SW 1271 (cell line): ENCODE results near the gene APEX1.
A peak's percentile ranks its signal among the peaks of the same experiment; 100 is the strongest.
"Not testable (repeated sequence)": the region's sequence is repeated elsewhere in the genome, so short reads cannot be mapped to it uniquely, and the experiment has no call there.

Experiments
- DNase-seq, 2 experiments: peaks; one replicate each; lab custom pipeline; 2025; lab: John Stamatoyannopoulos, UW

The APEX1 gene

GRCh38 chr14:20435582-20436362 lies 19.3 kb upstream of the APEX1 start, which contains the start of gene KLHL33:
Gene KLHL33 (minus strand): TSS chr14:20436166. CDS start chr14:20435811, 355 bp downstream.
- DNase-seq: no peak

DNA sequence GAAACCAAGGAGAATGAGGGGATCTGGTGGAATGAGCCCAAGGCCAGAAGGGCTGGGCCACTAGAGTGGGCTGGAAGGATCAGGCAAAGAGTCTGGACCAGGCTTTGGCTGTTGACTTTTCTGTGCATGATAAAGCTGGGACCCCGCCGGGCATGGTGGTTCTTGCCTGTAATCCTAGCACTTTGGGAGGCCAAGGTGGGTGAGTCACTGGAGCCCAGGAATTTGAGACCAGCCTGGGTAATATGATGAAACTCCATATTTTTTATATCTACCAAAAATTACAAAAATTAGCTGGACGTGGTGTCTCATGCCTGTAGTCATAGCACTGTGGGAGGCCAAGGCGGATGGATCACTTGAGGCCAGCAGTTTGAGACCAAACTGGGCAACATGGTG lies 18.7 kb upstream of the APEX1 start:
- DNase-seq: no peak

DNA sequence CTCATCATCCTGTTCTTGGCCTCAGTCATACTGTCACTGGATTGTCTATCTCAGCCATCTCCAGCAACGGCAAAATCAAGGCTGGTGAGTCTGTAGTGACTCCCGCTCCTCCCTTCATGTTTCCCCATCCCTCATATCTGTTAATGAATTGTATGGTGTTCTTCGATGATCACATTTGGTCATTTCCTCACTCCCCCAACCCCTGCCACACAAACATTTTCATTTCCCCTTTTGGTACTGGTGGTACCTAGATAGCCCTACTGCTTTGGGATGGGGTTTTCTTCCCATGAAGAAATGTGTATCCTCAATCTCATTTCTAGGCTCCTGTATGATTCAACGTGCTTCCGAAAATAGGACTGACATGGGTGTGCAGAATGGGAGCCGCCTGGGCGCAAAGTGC lies 16.4 kb upstream of the APEX1 start:
- no peak for DNase-seq

DNA sequence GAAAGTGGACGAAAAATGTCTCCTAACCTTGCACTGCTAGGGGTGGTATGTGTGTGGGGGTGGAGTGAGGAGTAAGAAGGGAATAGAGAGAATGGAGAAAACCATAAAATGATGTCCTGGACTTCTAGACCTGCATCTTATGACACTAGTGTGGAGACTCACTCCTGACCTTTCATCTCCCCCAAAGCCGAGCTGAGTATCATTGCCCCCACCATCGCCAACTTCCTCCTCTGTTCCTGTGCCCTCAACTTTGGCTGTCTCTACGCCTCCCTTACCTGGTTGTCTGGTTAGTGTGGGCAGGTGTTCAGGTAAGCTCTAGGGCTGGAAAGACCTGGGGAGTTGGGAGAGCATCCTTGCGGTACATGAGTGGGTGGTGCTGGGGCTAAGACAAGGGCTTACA lies 14.6 kb upstream of the APEX1 start:
- no peak for DNase-seq

- no peak for DNase-seq
These were observed 14.1 kb upstream of the APEX1 start for GRCh38 chr14:20440882-20441281.

DNA sequence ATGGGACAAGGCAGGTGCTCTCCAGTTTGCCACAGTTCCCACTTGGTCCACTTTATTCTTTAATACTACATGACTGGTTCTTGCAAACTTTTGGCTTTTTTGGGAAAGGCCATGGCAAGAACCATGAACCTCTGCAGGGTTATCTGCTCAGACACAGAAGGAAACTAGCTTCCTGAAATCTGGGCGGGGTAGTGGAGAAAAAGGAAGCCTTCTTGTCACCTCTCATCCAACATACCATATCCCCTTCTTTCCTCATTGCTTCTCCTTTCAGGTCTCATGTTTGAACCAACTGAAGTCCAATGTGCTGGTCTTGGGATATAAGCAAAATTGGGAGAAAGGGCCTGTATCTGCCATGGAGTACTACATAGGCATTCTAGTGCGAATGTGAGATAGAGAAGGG lies 13.6 kb upstream of the APEX1 start:
- DNase-seq: no peak

DNA sequence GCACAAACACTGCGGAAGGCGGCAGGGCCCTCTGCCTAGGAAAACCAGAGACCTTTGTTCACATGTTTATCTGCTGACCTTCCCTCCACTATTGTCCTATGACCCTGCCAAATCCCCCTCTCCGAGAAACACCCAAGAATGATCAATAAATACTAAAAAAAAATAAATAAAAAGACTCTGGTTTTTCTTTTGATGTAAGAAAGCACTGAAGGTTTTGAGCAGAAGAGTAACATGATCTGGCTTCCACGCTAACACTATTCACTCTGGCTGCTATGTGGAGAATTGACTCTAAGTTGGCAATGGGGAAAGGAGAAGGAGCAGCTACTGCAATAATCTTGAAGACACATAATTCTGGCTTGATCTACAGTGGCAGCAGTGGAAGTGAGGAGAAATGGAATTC lies 11.4 kb upstream of the APEX1 start:
- DNase-seq: not testable (repeated sequence)

GRCh38 chr14:20446889-20447288 lies 8.1 kb upstream of the APEX1 start:
- no peak for DNase-seq

DNA sequence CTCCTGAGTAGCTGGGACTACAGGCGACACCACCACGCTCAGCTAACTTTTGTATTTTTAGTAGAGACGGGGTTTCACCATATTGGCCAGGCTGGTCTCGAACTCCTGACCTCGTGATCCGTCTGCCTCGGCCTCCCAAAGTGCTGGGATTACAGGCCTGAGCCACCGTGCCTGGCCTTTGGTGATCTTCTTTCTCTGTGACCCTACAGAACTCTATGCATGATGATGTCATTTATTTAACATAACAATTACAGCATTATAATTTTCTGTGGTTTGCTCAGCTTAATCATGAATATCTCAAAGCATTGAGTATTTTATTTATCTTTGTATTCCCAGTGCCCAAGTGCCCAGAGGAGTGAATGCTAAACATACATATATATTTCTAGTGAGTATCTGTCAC lies 2.2 kb upstream of the APEX1 start:
- DNase-seq: not testable (repeated sequence)

- peak; percentile 76 to 94 for DNase-seq
These were observed 602 bp downstream of the APEX1 start for GRCh38 chr14:20455355-20456300.

DNA sequence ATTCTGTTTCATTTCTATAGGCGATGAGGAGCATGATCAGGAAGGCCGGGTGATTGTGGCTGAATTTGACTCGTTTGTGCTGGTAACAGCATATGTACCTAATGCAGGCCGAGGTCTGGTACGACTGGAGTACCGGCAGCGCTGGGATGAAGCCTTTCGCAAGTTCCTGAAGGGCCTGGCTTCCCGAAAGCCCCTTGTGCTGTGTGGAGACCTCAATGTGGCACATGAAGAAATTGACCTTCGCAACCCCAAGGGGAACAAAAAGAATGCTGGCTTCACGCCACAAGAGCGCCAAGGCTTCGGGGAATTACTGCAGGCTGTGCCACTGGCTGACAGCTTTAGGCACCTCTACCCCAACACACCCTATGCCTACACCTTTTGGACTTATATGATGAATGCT lies 1.9 kb downstream of the APEX1 start:
- DNase-seq: no peak

GRCh38 chr14:20458031-20458789 lies 3.2 kb downstream of the APEX1 start:
- DNase-seq: no peak

- no peak for DNase-seq
These were observed 5.6 kb downstream of the APEX1 start for GRCh38 chr14:20460458-20461224.

GRCh38 chr14:20461225-20462141 lies 6.5 kb downstream of the APEX1 start, which contains the start of gene PIP4P1:
Gene PIP4P1 (minus strand): TSS chr14:20461434. CDS start chr14:20461325, 109 bp downstream.
- DNase-seq: peak; percentile 99 to 100

DNA sequence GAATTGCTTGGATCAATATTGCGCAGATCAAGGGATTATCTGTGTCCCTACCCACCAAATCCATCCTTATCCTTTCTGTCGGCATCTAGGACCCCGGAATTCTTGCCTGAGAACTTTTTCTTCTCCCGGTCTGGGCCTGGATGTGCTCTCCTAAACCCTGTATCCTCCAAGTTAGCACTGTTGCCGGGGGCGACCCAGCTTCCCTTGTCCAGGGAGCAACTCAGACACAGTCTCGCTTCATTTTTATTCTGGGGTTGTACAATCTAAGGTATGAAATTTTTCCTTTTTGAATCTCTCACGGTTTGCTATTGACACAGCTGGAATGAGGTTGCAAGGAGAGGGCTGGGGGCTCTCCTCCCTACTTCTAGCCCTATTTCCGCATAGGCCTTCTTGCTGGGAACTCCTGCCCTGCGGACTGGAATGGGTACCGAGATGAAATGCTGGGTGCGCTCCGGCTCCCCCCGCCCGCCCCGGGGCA lies 13.8 kb downstream of the APEX1 start:
- DNase-seq: no peak

DNA sequence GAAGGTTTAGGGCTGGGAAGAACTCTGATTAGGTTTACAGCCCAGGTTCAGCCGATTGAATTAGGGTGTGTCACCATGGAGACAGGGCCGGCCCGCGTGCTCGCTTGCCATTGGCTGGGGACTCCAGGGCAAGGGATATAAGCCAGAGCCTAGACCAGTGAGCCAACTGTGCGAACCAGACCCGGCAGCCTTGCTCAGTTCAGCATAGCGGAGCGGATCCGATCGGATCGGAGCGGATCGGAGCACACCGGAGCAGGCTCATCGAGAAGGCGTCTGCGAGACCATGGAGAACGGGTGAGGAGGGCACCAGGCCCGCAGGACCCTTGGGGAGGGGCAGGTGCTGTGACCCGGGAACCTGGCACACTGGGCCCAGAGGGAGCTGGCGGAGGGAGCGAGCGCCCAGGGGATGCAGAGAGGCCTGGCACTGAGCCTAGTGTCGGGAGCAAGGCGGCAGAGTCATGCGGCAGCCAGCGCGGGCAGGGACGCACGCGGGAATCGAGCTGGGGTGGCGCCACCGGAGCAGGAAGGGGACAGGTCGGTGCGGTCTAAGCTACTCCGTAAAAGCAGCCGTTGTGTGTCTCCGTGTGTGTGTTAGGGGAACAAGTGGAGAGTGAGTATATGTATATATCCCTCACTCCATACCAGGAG lies 14.3 kb downstream of the APEX1 start, which contains the start of gene PNP:
Gene PNP (plus strand): TSS at position 165 of the 648 bp plus-strand sequence. CDS start 119 bp downstream, at position 284.
- peak; percentile 73 to 91 for DNase-seq

- DNase-seq: peak; percentile 26 to 74
These were observed 15.0 kb downstream of the APEX1 start for GRCh38 chr14:20469890-20470602.

- peak in 1 of 2 experiments; percentile 35 for DNase-seq
These were observed 15.5 kb downstream of the APEX1 start for GRCh38 chr14:20470603-20470901.
